NCI-H69 (cell line): ENCODE data around the gene PEX11B.
"Not testable (repeated sequence)": the region's sequence is repeated elsewhere in the genome, so short reads cannot be mapped to it uniquely, and the experiment has no call there.

Source experiments
- DNase-seq: peaks from one replicate; lab custom pipeline; 2025; lab: John Stamatoyannopoulos, UW

The PEX11B gene

DNA sequence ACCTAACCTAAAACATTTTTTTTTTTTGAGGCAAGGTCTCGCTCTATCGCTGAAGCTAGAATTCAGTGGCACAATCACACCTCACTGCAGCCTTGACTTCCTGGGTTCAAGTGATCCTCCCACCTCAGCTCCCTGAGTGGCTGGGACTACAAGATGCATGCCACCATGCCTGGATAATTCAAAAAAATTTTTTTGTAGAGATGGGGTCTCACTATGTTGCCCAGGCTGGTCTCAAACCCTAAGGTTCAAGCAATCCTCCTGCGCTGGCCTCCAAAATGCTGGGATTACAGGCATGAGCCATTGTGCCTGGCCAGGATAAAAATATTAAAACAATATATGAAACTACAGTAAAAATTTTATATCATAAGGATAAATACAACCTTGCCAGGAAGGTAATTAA is 34.4 kb upstream of the PEX11B start:
- no peak for DNase-seq

DNA sequence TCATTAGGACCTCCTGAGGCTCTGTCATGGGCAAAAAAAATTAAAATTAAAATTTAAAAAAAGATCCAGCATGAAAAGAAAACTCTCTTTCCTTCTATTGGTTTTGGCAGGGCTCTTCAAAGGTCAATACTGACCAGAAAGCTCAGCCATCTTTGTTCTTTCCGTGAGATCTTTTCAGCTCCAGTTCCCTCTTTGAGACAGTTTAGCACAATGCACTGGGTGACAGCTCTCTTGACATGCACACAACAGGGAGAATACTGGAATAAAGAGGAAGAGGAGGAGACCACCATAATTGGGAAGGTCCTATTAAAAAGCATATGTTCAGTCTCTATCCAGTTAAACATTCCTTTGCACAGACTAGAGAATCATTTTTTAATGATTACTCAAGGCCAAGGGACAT is 33.0 kb upstream of the PEX11B start:
- no peak for DNase-seq

DNA sequence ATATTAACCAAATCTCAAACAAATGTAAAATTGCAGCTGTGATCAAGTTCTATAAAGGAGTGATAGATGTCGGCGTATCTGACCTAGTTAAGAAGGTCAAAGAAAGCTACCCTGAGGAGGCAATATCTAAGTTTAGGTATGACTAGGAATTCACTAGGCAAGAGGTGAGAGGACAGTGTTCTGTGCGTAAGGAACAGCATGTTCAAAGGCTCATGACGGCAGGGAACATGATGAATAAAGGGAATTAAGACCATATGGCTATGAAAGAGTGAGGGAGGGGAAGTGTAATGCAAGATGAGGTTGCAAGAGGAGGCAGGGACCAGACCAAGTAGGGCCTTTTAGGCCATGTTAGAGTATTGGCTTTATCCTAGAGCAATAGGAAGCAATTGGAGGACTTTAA is 30.7 kb upstream of the PEX11B start:
- no peak for DNase-seq

DNA sequence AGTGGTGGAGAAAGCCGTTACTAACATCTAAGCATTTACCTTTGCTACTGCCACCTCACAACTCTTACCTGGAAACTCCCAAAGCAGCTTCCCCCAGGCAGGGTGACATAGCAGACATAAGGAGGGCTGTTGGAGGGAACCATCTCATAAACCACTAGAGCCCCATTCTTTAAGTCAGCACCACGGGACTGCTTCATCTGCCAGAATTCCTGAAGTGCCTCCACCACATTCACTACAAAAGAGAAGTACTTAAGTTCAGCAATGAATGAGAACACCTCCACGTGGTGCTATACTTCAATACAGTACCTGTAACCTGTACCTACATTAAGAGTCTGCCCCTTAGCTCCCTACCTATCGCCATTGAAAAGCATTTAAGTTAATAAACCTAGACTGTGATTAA is 29.0 kb upstream of the PEX11B start:
- DNase-seq = no peak

DNA sequence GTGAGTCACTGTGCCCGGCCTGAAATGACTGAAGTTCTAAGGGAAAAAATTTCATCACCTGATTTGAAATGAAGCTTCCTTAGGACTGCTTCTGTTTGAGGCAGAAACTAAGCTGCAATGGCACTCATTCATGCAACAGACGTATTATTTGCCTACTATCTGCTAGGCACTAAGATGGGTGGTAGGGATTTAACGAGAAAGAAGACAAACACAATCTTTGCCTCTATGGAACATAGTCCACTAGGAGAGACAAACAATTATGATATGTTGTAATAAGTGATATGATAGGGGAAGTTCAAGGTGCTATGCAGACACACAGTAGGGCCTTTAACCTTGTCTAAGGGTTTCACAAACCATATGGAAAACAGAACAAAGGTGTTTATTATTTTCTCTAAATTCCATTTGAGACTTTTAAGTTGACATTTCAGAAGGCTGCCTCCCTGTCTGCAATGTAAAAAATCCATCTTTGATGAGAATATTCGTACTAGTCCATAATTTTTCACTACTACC is 28.0 kb upstream of the PEX11B start:
- no peak for DNase-seq

DNA sequence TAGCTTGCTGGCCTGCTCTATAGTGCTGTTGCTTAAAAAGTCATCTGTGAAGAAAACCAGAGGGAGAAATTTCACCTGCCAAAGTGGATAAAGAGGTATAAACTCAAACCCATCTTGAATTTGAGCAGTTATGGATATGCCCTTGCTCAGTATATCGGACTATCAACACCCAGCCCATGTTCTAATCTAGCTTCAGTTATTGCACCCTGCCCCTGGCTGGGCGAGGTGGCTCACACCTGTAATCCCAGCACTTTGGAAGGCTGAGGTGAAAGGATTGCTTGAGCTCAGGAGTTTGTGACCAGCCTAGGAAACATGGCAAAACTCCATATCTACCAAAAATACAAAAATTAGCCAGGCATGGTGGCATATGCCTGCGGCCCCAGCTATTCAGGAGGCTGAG is 26.0 kb upstream of the PEX11B start:
- DNase-seq = no peak

DNA sequence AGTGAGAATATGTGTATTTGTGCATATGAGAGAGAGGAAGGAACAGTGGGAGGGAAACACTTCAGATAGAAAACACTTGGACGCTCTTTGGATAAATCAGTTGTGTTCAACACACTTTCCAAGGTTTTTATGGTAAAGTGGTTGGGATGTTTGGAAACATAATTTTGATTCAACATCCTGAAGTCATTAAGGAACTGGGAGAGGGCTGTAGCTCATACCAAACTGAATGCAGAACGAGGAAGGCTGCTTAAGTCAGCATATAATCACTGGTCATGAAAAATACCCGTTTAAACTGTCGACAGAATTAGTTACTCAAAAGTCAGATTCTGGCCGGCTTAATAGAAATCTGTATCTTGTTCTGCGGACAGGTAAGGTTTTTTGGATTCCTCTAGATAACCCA is 24.4 kb upstream of the PEX11B start:
- DNase-seq = no peak

DNA sequence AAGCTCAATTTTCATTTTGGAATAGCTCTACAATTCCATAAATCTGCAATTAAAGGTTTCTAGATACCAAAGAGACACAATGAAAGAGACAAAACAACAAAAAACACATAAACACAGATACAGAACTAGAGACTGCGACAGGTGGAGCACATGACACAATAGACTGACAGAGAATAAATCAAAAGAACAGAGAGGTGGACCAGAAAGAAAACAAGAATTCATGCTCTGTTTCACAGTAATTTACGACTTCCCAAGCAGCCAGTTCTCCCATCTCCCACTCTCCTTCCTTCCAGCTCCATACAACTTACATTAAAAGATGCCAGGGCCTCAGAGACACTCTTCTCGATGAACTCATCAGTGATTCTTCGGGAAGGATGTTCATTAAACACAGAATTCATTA is 23.9 kb upstream of the PEX11B start:
- DNase-seq = no peak

DNA sequence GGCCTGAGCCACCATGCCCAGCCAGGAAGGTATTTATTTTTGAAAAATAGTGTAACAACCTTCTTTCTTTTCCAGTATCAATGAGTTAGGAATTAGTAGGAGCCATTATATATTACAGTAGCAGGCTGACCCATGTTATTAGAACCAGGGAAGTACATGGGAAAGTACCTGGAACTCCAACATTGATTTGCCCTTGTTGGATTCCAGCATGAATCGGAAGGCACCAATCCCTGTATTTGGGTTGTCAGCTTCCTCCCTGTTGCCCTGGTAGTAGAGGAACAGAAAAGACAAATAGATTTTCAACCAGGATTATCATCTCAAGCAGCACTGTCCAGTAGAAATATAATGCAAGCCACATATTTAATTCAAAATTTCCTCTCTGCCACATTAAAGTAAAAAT is 18.9 kb upstream of the PEX11B start:
- DNase-seq = no peak

DNA sequence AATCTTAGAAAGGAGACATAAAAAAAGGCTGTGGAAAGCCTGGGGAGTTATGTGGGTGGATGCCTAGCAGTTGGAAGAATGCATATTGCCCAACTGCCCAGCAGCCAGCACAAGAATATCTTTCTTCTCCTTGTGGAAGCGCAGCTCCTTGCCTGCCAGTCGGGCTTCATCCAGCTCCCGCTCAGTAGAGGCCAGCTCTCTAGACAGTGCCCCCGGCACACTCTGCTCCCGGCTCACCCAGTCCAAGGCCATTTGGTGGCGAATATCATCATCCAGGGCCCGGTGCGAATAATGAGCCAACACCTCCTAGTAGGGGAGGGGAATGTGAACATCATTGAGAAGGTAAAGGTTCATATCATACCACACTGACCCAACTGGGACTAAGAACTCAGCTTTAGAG is 17.7 kb upstream of the PEX11B start:
- DNase-seq = no peak

DNA sequence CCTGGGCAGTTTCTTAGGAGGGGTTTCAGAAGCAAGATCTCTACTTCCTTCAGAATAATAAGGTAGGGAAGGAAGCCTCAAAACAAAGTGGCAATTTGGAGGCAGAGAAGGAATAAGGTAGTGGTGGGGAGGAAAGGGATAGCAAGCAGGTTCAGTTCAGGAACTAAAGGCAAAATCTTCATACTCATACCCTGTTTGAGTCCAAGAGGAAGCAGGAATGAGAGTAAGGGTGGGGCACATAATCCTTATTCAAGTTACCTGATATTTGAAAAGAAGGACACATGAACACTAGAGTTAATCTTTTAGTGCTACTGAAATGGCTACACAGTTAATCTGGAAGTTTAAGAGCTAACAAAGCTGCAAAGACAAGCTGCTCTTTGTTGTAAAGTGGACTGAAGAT is 17.2 kb upstream of the PEX11B start:
- DNase-seq = no peak

DNA sequence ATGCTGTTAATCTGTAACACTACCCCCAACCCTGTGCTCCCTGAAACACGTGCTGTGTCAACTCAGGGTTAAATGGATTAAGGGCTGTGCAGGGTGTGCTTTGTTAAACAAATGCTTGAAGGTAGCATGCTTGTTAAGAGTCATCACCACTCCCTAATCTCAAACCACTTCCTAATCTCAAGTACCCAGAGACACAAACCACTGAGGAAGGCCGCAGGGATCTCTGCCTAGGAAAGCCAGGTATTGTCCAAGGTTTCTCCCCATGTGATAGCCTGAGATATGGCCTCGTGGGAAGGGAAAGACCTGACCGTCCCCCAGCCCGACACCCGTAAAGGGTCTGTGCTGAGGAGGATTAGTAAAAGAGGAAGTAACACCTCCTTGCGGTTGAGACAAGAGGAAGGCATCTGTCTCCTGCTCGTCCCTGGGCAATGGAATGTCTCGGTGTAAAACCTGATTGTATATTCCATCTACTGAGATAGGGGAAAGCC is 14.0 kb upstream of the PEX11B start:
- not testable (repeated sequence) for DNase-seq

DNA sequence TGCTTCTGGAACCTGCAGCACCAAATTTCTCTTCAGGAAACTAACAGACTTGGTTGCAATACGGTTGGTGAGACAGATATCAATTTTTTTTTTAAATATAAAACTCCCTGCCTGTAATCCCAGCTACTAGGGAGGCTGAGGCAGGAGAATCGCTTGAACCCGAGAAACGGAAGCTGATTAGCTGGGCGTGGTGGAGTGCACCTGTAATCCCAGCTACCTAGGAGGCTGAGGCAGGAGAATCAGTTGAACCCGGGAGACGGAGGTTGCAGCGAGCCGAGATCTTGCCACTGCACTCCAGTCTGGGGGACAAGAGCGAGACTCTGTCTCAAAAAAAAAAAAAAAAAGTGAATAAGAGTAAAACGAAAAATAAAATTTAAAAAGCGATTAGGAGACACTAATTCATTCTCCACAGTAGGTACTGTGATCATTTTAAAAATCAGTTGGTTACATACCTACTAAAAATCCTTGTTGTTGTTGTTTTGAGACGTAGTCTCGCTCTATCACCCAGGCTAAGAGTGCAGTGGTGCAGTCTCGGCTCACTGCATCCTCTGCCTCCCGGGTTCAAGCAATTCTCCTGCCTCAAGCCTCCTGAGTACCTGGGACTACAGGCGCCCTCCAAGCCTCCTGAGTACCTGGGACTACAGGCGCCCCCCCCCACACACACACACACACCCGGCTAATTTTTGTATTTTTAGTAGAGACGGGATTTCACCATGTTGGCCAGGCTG is 9.6 kb upstream of the PEX11B start:
- DNase-seq = peak; percentile 46

DNA sequence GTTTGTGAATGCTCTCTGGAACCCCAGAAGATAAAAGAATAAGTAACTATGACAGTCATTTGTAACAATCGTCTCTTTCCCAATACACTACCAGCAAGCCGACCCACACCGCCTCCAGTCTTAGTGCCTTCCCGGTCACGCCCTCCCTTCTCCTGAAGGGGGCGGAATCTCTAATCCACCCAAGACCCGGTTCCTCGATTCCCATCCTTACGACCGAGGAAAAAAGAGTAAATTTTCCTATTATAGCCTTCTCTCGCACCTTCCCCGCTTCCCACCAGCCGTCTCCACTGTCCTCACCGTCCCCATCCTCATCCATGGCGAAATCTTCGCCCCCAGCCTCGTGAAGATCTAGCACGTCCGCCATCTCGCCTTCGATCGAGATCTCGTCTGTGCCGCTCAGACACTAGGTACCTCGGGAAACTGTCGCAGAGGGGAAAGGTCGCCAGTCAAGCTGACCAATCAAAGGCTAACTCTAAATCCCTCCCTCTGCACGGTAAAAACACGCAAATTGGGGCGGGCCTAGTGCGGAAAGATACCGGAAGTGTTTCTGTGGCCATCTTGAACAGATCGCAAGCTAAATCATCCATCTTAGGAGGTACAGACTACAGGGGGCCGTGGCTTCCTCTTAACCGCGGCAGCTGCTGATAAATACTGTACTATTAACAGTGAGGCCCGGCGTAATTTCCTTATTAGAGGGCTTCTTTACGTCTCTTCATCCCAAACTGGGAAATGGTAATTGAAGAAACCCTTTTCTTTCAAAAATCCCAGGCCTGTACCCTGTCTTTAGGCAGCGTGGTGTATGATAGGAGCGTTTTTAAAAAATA is 8.8 kb upstream of the PEX11B start, which contains the start of gene RBM8A:
Gene RBM8A, minus strand, starts transcription at position 422 of the 824 bp plus-strand sequence. Its CDS starts 58 bp downstream, at position 364.
- peak; percentile 99 for DNase-seq

DNA sequence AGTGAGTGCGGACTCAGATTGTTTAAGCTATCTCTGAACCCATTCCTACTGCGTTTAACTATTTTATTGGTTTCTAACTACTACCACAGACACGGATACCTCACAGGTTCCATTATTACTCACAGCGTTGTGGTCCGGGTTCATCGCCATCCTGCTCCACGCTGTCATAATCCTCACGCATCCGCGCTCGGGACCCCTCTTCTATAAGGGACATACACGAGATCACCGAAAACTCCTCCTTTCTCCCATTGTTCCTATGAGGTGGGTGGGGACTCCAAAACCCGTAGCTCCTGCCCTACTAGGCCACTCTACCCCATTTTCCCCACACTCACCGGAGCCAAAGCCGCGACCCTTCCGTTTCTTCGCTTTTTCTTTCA is 8.2 kb upstream of the PEX11B start:
- DNase-seq = peak; percentile 58

DNA sequence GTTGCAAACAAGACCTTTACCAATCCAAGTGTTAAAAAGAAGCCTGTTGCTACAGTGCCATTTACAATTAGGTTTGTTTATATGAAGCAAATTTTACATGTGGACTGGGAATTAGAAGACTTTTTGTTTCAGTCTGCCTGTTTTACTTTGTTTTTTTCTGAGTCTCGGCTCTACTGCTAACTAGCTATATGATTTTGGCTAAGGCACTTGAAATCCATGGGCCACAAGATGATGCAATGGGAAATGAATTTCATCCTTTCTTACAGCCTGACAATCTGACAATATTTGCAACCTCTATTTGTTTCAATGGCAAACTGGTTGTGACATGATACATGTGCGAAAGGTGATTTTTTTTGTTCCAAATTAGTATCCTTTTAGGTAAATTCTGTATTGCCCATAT is 3.7 kb upstream of the PEX11B start:
- DNase-seq = no peak

DNA sequence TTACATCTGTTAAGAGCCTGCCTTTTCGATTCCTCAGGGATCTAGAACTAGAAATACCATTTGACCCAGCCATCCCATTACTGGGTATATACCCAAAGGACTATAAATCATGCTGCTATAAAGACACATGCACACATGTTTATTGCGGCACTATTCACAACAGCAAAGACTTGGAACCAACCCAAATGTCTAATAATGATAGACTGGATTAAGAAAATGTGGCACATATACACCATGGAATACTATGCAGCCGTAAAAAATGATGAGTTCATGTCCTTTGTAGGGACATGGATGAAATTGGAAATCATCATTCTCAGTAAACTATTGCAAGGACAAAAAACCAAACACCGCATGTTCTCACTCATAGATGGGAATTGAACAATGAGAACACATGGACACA is 1.8 kb upstream of the PEX11B start:
- not testable (repeated sequence) for DNase-seq

DNA sequence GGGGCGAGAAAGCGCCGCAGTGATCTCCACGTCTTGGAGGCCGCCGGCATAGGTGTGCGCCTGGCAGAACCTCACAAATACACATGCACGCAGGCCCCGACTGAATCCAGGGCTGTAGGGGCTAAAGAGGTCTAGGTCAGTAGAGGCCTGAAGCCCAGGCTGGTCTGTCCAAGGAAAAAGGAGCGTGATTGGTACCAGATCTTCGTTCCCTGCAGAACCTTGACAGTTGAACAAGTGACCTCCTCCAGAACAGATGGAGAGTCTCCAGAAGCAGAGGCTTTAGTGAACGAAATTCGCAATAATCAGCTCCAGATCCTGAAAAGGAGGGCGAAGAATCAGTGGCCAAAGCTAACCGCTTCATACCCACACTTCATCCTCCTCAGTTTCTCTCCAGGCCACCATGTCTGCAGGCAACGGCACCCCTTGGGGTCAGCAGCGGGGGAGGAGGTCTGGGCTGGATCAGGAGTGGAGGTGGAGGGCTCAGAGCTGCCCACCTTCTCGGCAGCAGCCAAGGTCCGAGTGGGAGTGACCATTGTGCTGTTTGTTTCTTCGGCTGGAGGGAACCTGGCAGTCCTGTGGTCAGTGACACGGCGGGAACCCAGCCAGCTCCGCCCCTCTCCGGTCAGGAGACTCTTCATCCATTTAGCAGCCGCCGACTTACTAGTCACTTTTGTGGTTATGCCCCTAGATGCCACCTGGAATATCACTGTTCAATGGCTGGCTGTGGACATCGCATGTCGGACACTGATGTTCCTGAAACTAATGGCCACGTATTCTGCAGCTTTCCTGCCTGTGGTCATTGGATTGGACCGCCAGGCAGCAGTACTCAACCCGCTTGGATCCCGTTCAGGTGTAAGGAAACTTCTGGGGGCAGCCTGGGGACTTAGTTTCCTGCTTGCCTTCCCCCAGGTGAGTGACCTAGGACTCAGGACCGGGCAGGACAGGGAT is 749 bp upstream of the PEX11B start:
- peak; percentile 71 for DNase-seq

DNA sequence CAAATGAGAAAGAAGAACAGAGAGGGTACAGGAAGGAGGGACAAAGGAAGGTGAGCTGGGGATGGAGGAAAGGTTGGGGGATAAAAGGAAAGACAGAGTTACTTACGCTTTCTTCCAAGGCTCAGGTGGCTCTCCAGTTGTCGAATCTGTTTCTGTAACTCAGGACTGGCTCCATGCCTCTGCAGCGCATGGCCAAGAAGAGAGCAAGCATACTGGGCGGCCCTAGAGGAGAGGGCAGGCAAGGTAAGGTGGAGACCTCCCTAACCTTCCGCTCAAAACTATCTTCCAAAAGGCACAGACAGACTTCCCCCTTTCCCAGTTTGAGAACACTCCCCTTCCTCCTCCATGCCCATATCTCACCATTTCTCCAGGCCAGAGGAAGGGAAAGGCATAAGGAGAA is 922 bp downstream of the PEX11B start:
- no peak for DNase-seq

DNA sequence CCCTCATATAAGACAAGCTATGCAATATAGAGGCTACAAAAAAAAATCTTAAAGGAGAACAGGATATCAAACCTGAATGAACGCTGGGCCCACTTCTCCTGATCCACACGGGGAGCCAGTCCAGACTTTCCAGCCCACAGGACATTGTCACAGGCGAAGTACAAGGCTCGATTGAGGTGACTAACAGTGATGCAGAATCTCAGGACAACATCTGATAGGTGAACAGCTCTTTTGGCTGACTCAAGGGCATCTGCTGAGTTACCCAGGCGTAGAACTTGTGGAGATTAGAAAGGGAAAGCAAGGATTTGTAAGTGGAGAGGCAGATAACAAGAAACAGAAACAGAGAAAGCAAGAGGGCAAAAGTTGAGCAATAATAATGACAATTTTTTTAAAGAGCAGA is 1.8 kb downstream of the PEX11B start:
- DNase-seq = no peak

DNA sequence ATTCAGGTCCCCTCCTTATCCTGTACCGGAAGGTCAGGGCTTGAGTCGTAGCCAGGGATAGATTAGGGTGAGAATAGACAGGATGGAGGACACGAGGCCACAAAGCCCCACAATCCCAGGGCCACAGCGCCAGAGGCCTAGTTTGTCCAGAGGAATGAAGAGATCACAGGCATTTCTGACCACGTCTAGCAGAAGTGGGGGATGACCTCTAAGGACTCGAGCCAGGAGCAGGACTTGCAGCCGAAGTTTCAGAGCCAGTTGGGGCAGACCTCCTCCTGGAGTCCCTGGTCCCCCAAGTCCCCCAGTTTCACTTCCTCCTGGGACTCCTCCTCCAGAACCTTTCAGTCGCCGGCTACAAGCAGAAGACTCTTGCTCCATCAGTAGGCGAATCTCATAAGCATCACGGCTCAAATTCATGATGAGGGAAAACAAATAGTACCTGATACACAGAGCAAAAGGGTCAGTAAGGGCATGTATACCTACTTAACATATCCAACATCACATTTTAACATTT is 6.3 kb downstream of the PEX11B start:
- DNase-seq = no peak

DNA sequence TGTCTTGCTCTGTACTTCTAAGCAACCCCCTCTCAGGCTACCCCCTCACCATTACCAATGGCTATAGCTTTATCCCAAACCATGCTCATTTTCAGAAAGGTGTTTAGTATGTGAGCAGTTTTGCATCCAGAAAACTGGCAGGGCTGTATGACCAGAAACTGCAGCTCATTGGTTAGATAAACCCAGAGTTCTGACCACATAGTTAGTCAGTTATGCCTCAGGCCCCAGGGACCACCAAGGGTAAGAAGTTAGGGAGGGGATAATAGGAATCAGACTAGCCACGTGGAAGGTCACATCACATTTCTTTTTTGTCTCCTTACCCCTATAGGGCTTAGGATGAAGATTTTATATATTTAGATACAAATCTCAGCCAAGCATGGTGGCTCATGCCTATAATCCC is 9.9 kb downstream of the PEX11B start:
- no peak for DNase-seq
